ENCODE results near the gene RIC8A. TPM values are rescaled to one million over a fixed set of nuclear protein-coding genes. Genes with fewer than 3 reads are reported as not detected.

Gene RIC8A
- total and polyA plus RNA-seq, 9 of the 15 experiments (the other 6 are each of a cell fraction or from before 2014, with no cell fraction given), result 10.7 to 108 (median 72.1) TPM

DNA sequence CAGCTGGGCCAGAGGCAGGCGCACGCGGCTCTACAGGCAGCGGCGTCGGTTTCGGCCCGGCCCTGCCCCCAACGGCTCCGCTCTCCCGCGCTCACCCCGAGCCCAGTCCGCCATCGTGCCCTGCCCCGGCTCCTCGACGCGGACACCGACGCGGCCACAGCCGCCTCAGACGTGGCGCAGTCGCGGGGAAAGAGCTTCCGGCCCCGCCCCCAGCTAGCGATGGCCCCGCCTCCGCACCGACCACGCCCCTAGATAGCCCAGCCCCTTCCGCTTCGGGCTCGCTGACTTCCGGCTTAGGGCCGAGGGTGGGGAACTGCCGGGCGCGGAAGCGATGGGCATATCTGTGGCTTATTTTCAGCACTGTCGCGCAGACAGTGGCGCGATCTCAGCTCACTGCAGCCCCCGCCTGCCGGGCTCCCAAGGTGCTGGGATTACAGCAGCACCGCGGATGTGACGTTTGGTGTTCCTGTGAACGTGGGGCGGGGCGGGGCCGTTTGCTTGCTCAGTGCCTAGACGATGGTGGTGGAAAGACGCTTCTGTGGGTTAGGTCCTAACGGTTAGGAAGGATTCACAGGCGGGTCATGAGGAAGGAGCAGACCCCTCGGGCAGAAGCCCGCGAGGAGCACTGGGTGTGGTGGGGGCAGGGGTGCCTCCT, at the start of gene RIC8A, which contains the start of gene BET1L (continued):
- TF ChIP-seq, protein P1, sequence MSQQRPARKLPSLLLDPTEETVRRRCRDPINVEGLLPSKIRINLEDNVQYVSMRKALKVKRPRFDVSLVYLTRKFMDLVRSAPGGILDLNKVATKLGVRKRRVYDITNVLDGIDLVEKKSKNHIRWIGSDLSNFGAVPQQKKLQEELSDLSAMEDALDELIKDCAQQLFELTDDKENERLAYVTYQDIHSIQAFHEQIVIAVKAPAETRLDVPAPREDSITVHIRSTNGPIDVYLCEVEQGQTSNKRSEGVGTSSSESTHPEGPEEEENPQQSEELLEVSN (IDR thresholded peaks at IDR 0.05; ENCODE audit: borderline replicate concordance in 1 of 2, extremely low read depth in 1 of 2, insufficient read depth in 1 of 2, insufficient read length in 1 of 2, low read depth in 1 of 2, low read length in 1 of 2, poor library complexity in 1 of 2, severe bottlenecking in 1 of 2), result peak; percentile 54 to 70
- TF ChIP-seq PRMT5 (CRISPR knock-in tag; IDR thresholded peaks at IDR 0.05) (no peak), TAF1 (IDR thresholded peaks at IDR 0.05; ENCODE audit: control insufficient read depth, extremely low read depth, insufficient read depth, low read length, severe bottlenecking) (peak; percentile 81), RUNX1 (IDR thresholded peaks at IDR 0.05; ENCODE audit: low read depth) (no peak), MAFF (IDR thresholded peaks at IDR 0.05; ENCODE audit: low read length) (no peak), ZNF174 (CRISPR knock-in tag; IDR thresholded peaks at IDR 0.05) (no peak), TCF7 (IDR thresholded peaks at IDR 0.05; ENCODE audit: borderline replicate concordance) (peak; percentile 61; the same call in 1 of the 2 replicates), KAT8 (IDR thresholded peaks at IDR 0.05; ENCODE audit: low read depth) (no peak), YY1 (IDR thresholded peaks at IDR 0.05; ENCODE audit: borderline replicate concordance in 1 of 3, control insufficient read depth in 1 of 3, extremely low read depth in 1 of 3, insufficient read depth in 3 of 3, insufficient read length in 1 of 3, insufficient replicate concordance in 2 of 3, low read depth in 1 of 3, low read length in 2 of 3) (peak; percentile 32 to 79 (median 63)), TRIM24 (IDR thresholded peaks at IDR 0.05) (peak in 1 of 2 experiments; percentile 75; a peak in 2 of 4 replicates), NFRKB (IDR thresholded peaks at IDR 0.05; ENCODE audit: low read depth) (peak; percentile 51; the same call in 1 of the 2 replicates), FIP1L1 (IDR thresholded peaks at IDR 0.05; ENCODE audit: low read depth, low read length, poor library complexity, severe bottlenecking) (peak; percentile 80), ZC3H8 (IDR thresholded peaks at IDR 0.05) (no peak), ZNF699 (CRISPR knock-in tag; IDR thresholded peaks at IDR 0.05; ENCODE audit: insufficient replicate concordance) (no peak)
- TF ChIP-seq, protein P2, sequence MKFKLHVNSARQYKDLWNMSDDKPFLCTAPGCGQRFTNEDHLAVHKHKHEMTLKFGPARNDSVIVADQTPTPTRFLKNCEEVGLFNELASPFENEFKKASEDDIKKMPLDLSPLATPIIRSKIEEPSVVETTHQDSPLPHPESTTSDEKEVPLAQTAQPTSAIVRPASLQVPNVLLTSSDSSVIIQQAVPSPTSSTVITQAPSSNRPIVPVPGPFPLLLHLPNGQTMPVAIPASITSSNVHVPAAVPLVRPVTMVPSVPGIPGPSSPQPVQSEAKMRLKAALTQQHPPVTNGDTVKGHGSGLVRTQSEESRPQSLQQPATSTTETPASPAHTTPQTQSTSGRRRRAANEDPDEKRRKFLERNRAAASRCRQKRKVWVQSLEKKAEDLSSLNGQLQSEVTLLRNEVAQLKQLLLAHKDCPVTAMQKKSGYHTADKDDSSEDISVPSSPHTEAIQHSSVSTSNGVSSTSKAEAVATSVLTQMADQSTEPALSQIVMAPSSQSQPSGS (CRISPR knock-in tag; IDR thresholded peaks at IDR 0.05), result no peak
- TF ChIP-seq, protein P3, sequence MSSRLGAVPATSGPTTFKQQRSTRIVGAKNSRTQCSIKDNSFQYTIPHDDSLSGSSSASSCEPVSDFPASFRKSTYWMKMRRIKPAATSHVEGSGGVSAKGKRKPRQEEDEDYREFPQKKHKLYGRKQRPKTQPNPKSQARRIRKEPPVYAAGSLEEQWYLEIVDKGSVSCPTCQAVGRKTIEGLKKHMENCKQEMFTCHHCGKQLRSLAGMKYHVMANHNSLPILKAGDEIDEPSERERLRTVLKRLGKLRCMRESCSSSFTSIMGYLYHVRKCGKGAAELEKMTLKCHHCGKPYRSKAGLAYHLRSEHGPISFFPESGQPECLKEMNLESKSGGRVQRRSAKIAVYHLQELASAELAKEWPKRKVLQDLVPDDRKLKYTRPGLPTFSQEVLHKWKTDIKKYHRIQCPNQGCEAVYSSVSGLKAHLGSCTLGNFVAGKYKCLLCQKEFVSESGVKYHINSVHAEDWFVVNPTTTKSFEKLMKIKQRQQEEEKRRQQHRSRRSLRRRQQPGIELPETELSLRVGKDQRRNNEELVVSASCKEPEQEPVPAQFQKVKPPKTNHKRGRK (tag; IDR thresholded peaks at IDR 0.05), result no peak
- TF ChIP-seq, protein P4, sequence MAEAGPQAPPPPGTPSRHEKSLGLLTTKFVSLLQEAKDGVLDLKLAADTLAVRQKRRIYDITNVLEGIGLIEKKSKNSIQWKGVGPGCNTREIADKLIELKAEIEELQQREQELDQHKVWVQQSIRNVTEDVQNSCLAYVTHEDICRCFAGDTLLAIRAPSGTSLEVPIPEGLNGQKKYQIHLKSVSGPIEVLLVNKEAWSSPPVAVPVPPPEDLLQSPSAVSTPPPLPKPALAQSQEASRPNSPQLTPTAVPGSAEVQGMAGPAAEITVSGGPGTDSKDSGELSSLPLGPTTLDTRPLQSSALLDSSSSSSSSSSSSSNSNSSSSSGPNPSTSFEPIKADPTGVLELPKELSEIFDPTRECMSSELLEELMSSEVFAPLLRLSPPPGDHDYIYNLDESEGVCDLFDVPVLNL (CRISPR knock-in tag; IDR thresholded peaks at IDR 0.05; ENCODE audit: low read depth), result no peak
- TF ChIP-seq, protein P5, sequence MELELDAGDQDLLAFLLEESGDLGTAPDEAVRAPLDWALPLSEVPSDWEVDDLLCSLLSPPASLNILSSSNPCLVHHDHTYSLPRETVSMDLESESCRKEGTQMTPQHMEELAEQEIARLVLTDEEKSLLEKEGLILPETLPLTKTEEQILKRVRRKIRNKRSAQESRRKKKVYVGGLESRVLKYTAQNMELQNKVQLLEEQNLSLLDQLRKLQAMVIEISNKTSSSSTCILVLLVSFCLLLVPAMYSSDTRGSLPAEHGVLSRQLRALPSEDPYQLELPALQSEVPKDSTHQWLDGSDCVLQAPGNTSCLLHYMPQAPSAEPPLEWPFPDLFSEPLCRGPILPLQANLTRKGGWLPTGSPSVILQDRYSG (tag; conservative IDR thresholded peaks at IDR 0.05; ENCODE audit: low read depth), result 0 out of 2 replicates have a peak, but pooled peaks have one; percentile 32
- TF ChIP-seq, protein P6, sequence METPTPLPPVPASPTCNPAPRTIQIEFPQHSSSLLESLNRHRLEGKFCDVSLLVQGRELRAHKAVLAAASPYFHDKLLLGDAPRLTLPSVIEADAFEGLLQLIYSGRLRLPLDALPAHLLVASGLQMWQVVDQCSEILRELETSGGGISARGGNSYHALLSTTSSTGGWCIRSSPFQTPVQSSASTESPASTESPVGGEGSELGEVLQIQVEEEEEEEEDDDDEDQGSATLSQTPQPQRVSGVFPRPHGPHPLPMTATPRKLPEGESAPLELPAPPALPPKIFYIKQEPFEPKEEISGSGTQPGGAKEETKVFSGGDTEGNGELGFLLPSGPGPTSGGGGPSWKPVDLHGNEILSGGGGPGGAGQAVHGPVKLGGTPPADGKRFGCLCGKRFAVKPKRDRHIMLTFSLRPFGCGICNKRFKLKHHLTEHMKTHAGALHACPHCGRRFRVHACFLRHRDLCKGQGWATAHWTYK (CRISPR knock-in tag; IDR thresholded peaks at IDR 0.05), result no peak; the same call in none of the 2 replicates
